ENCODE measurements around the gene SPP1.

SPP1 gene

GRCh38 chr4:88001871-88002270 lies 26.4 kb downstream of the SPP1 start:
- no peaks in the 10 kb centered on the region for H3K4me1 ChIP-seq (ENCODE audit: control insufficient read depth, insufficient read depth, low read length)
- TF ChIP-seq YY1 (tag by site-specific recombination; IDR thresholded peaks at IDR 0.05) = no peak
- no peak for TF ChIP-seq ZBTB7A (tag by site-specific recombination; IDR thresholded peaks at IDR 0.05; ENCODE audit: low read depth)
- no peak for TF ChIP-seq ZNF624 (tag by site-specific recombination; IDR thresholded peaks at IDR 0.05)
- no peak for TF ChIP-seq ELK4 (IDR thresholded peaks at IDR 0.05; ENCODE audit: borderline replicate concordance, low read depth, low read length)
- TF ChIP-seq ZNF791 (tag by site-specific recombination; IDR thresholded peaks at IDR 0.05) = no peak
- TF ChIP-seq ZNF510 (tag by site-specific recombination; IDR thresholded peaks at IDR 0.05; ENCODE audit: insufficient replicate concordance) = no peak
- H3K4me3 ChIP-seq (ENCODE audit: low read depth, low read length) = no peak overlapping the region
- no peaks in the 10 kb centered on the region for H3K36me3 ChIP-seq (ENCODE audit: control insufficient read depth in 2 of 2, insufficient read depth in 1 of 2, low read length in 2 of 2)
- H3K27ac ChIP-seq (ENCODE audit: extremely low read depth, low read depth, low read length) = no peak overlapping the region
- H3K9me3 ChIP-seq (ENCODE audit: control insufficient read depth, insufficient read depth, low read depth, low read length) = no peaks in the 10 kb centered on the region
- ChIA-PET POLR2A (no interaction called here), CTCF (interaction anchor here (0.7 kb wide), 1 partner anchor 153 kb away, joined by 3 read pairs; no protein-coding TSS in a partner anchor)

GRCh38 chr4:88002786-88003185 lies 27.3 kb downstream of the SPP1 start:
- POLR2A ChIA-PET = no interaction called here
- H3K4me3 ChIP-seq (ENCODE audit: low read depth, low read length) = no peak overlapping the region
- CTCF ChIA-PET = no interaction called here
- no peak overlapping the region for H3K27ac ChIP-seq (ENCODE audit: extremely low read depth, low read depth, low read length)
- H3K4me1 ChIP-seq (ENCODE audit: control insufficient read depth, insufficient read depth, low read length) = no peaks in the 10 kb centered on the region
- H3K9me3 ChIP-seq (ENCODE audit: control insufficient read depth, insufficient read depth, low read depth, low read length) = no peaks in the 10 kb centered on the region
- TF ChIP-seq ZSCAN30 (tag by site-specific recombination; IDR thresholded peaks at IDR 0.05) (no peak), TCF7L2 (IDR thresholded peaks at IDR 0.05; ENCODE audit: borderline replicate concordance, low read depth, low read length) (no peak), PRDM4 (tag by site-specific recombination; IDR thresholded peaks at IDR 0.05) (peak; percentile 49), ZNF426 (tag by site-specific recombination; IDR thresholded peaks at IDR 0.05) (no peak), ZNF791 (tag by site-specific recombination; IDR thresholded peaks at IDR 0.05) (no peak), ZNF670 (tag by site-specific recombination; IDR thresholded peaks at IDR 0.05; ENCODE audit: low read depth) (no peak)
- no peaks in the 10 kb centered on the region for H3K36me3 ChIP-seq (ENCODE audit: control insufficient read depth in 2 of 2, insufficient read depth in 1 of 2, low read length in 2 of 2)

- Histone ChIP-seq H3K9me3 (ENCODE audit: control insufficient read depth, insufficient read depth, low read depth, low read length) (no peaks in the 10 kb centered on the region), H3K4me1 (ENCODE audit: control insufficient read depth, insufficient read depth, low read length) (no peaks in the 10 kb centered on the region), H3K4me3 (ENCODE audit: low read depth, low read length) (no peak overlapping the region), H3K36me3 (ENCODE audit: control insufficient read depth in 2 of 2, insufficient read depth in 1 of 2, low read length in 2 of 2) (no peaks in the 10 kb centered on the region), H3K27ac (ENCODE audit: extremely low read depth, low read depth, low read length) (no peak overlapping the region)
- no peak for TF ChIP-seq ZNF777 (tag by site-specific recombination; IDR thresholded peaks at IDR 0.05; ENCODE audit: borderline replicate concordance)
- no peak for TF ChIP-seq YY1 (tag by site-specific recombination; IDR thresholded peaks at IDR 0.05)
- TF ChIP-seq ZFP41 (tag by site-specific recombination; IDR thresholded peaks at IDR 0.05; ENCODE audit: borderline replicate concordance) = no peak
- TF ChIP-seq ZSCAN5A (tag by site-specific recombination; IDR thresholded peaks at IDR 0.05) = no peak
- no peak for TF ChIP-seq ZNF2 (tag by site-specific recombination; IDR thresholded peaks at IDR 0.05)
- no peak for TF ChIP-seq ZNF449 (tag by site-specific recombination; IDR thresholded peaks at IDR 0.05)
- no peak for TF ChIP-seq ELK4 (IDR thresholded peaks at IDR 0.05; ENCODE audit: borderline replicate concordance, low read depth, low read length)
- no peak for TF ChIP-seq ZNF701 (tag by site-specific recombination; IDR thresholded peaks at IDR 0.05)
- no peak for TF ChIP-seq SCRT1 (tag by site-specific recombination; IDR thresholded peaks at IDR 0.05; ENCODE audit: borderline replicate concordance)
- ChIA-PET POLR2A (no interaction called here), CTCF (interaction anchor here (1.5 kb wide), 1 partner anchor 18 kb away, joined by 4 read pairs; no protein-coding TSS in a partner anchor)
Measured at GRCh38 chr4:88003261-88003660, 27.7 kb downstream of the SPP1 start.
